HepG2 (cell line): Measurements from ENCODE around the gene MAN2B2. TPM values are rescaled to one million over a fixed set of nuclear protein-coding genes. Genes with fewer than 3 reads are reported as not detected.

ENCODE experiments used
- ATF2 ChIP-seq: sonication (generic); formaldehyde crosslinking; IDR thresholded peaks from 2 replicates; pipeline ENCODE4 v1.4.0; 2020; ENCODE audit warnings: missing genetic modification reagents
- ATF6 ChIP-seq: sonication (generic); formaldehyde crosslinking; conservative IDR thresholded peaks from 2 replicates; pipeline ENCODE4 v1.4.0; 2020; ENCODE audit warnings: missing genetic modification reagents
- DBP ChIP-seq: sonication (generic); formaldehyde crosslinking; IDR thresholded peaks from 2 replicates; pipeline ENCODE4 v1.4.0; 2020; ENCODE audit warnings: missing genetic modification reagents; ENCODE audit errors: not compliant biosample characterization
- EEA1 ChIP-seq: sonication (generic); formaldehyde crosslinking; IDR thresholded peaks from 2 replicates; pipeline ENCODE4 v1.5.1; 2020; ENCODE audit warnings: mild to moderate bottlenecking, missing genetic modification reagents, borderline replicate concordance
- FLYWCH1 ChIP-seq: sonication (generic); formaldehyde crosslinking; IDR thresholded peaks from 2 replicates; pipeline ENCODE4 v1.8.1; 2023; ENCODE audit warnings: mild to moderate bottlenecking, missing genetic modification reagents
- FOXA3 ChIP-seq: IDR thresholded peaks from 2 replicates; pipeline ENCODE4 v1.6.1; 2016; ENCODE audit warnings: missing genetic modification reagents, missing compliant biosample characterization
- FOXO4 ChIP-seq: sonication (generic); formaldehyde crosslinking; conservative IDR thresholded peaks from 2 replicates; pipeline ENCODE4 v1.8.1; 2023; ENCODE audit warnings: missing genetic modification reagents
- GATAD2A ChIP-seq: IDR thresholded peaks from 2 replicates; pipeline ENCODE4 v1.6.1; 2016
- GMEB2 ChIP-seq: IDR thresholded peaks from 2 replicates; pipeline ENCODE4 v1.6.1; 2016; ENCODE audit warnings: missing biosample characterization, missing genetic modification reagents, low read depth
- SRSF4 ChIP-seq: fragments of 200-400 bp; formaldehyde crosslinking; IDR thresholded peaks from one replicate; pipeline ENCODE4 v1.6.1; 2018; ENCODE audit warnings: mild to moderate bottlenecking, low read depth, low read length, moderate library complexity; ENCODE audit not compliant: poor library complexity, severe bottlenecking
- UBTF ChIP-seq: sonication (generic); formaldehyde crosslinking; IDR thresholded peaks from 2 replicates; pipeline ENCODE4 v1.4.0; 2020; ENCODE audit warnings: mild to moderate bottlenecking, missing genetic modification reagents
- ZSCAN5A ChIP-seq: sonication (generic); formaldehyde crosslinking; IDR thresholded peaks from 2 replicates; pipeline ENCODE4 v1.8.0; 2022; ENCODE audit warnings: mild to moderate bottlenecking, missing genetic modification reagents, borderline replicate concordance
- polyA plus RNA-seq, 8 experiments: library from polyadenylated mRNA; depleted of rRNA in 3 of 8; stranded (reverse) in 7 of 8; unstranded in 1 of 8; fragments of >200 nt; fragmentation: Illumina TruSeq in 4 of 8; extraction: Trizol in 4 of 8; gene quantifications; 2 replicates each; pipeline versions ENCODE4 v1.2.1 to v1.2.3, GENCODE V29; 2011 to 2016; ENCODE audit warnings: low read depth in 4 of 8, missing spikeins in 1 of 8, mixed read lengths in 1 of 8; ENCODE audit not compliant: insufficient read depth in 1 of 8
- total RNA-seq, 5 experiments: library from RNA; depleted of rRNA; stranded (reverse); fragments of >200 nt; fragmentation: Illumina TruSeq; extraction: Trizol; gene quantifications; 2 replicates each; pipeline ENCODE4 v1.2.3, GENCODE V29; 2016; ENCODE audit warnings: low read depth in 1 of 5

The MAN2B2 gene
- total and polyA plus RNA-seq, 2 of the 13 experiments (the other 11 are each of a cell fraction or from before 2014, with no cell fraction given) = 4.8 to 5.4 TPM

- TF ChIP-seq GMEB2 (CRISPR knock-in tag) (no peak), UBTF (CRISPR knock-in tag) (no peak), SRSF4 (no peak), ATF6 (CRISPR knock-in tag) (no peak), ZSCAN5A (CRISPR knock-in tag) (no peak), FLYWCH1 (no peak), GATAD2A (CRISPR knock-in tag) (peak; percentile 78), ATF2 (0 out of 2 replicates have a peak, but pooled peaks have one; percentile 29), FOXO4 (CRISPR knock-in tag) (no peak), EEA1 (CRISPR knock-in tag) (no peak), FOXA3 (CRISPR knock-in tag) (peak; percentile 75), DBP (CRISPR knock-in tag) (no peak)
Measured at GRCh38 chr4:6539009-6539764, 35.8 kb upstream of the MAN2B2 start (continued).
